OCI-LY1 (cell line): ENCODE data around the gene HBS1L.

Experiments
- EZH2 ChIP-seq: fragments of 200-600 bp; sonication (generic), shearing (Covaris generic); IDR thresholded peaks from 2 replicates; pipeline ENCODE4 v1.8.0; 2017; ENCODE audit warnings: borderline replicate concordance, mixed run types, mild to moderate bottlenecking, antibody characterized with exemption, low read length, moderate library complexity, mixed read lengths
- TF ChIP-seq, protein P1 (sequence below): fragments of 200-600 bp; sonication (generic), shearing (Covaris generic); IDR thresholded peaks from 2 replicates; pipeline ENCODE4 v1.5.1; 2017; ENCODE audit warnings: mild to moderate bottlenecking, antibody characterized with exemption, low read length, moderate library complexity, mixed read lengths

DNA sequence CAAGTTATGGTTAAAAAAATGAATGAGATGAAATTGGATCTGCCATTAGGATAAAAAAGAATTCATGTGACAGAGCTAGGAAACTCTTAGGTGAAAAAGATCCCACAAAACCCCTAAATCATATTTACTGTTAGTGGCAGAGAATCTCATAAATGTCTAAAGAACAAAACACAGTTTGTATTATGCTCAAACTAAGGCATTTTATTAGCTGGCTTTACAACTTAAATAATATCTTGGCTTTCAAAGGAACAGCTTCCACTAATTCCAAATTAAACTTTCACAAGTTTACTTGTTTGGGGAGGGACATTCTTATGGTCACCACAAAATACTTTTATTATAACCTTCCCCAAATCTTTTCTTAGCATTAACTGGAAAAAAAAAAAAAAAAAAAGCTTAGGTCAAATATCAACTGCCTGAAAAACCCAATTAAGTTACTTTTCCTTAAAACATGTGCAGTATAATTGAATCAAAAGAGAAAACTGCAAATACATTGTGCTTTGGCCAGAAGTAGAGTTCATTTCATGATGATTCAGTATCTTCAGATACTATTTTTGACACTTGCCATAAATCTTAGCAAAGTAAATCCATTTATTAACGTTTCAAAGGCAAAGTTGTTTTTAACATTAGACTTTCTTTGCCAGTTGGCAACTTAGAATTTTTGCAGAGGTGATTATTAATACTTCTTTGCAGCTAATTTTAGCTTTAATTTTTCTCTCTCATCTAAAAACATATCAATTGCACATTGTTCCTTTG, 90.0 kb downstream of the HBS1L start:
- TF ChIP-seq, protein P1, sequence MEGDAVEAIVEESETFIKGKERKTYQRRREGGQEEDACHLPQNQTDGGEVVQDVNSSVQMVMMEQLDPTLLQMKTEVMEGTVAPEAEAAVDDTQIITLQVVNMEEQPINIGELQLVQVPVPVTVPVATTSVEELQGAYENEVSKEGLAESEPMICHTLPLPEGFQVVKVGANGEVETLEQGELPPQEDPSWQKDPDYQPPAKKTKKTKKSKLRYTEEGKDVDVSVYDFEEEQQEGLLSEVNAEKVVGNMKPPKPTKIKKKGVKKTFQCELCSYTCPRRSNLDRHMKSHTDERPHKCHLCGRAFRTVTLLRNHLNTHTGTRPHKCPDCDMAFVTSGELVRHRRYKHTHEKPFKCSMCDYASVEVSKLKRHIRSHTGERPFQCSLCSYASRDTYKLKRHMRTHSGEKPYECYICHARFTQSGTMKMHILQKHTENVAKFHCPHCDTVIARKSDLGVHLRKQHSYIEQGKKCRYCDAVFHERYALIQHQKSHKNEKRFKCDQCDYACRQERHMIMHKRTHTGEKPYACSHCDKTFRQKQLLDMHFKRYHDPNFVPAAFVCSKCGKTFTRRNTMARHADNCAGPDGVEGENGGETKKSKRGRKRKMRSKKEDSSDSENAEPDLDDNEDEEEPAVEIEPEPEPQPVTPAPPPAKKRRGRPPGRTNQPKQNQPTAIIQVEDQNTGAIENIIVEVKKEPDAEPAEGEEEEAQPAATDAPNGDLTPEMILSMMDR, result no peak
- no peak for TF ChIP-seq EZH2
